ENCODE data around the gene DOCK4. TPM values are rescaled to one million over a fixed set of nuclear protein-coding genes. Genes with fewer than 3 reads are reported as not detected.

The DOCK4 gene
- total RNA-seq, 1 donor from 2014 or later: 0.23 TPM

- intact Hi-C loops (cut with micrococcal nuclease): no loop called here
These were observed 124.4 kb downstream of the DOCK4 start for GRCh38 chr7:112081778-112082177.

- intact Hi-C loops (cut with micrococcal nuclease): no loop called here
These were observed 125.2 kb downstream of the DOCK4 start for GRCh38 chr7:112080978-112081377.

GRCh38 chr7:112080441-112080840 lies 125.8 kb downstream of the DOCK4 start:
- intact Hi-C loops (cut with micrococcal nuclease): no loop called here

GRCh38 chr7:112079673-112080072 lies 126.5 kb downstream of the DOCK4 start:
- intact Hi-C loops (cut with micrococcal nuclease): no loop called here

- intact Hi-C loops (cut with micrococcal nuclease): no loop called here
These were observed 127.1 kb downstream of the DOCK4 start for GRCh38 chr7:112079122-112079521.

GRCh38 chr7:112076324-112076723 lies 129.9 kb downstream of the DOCK4 start:
- intact Hi-C loops (cut with micrococcal nuclease): no loop called here

GRCh38 chr7:112074464-112074863 lies 131.7 kb downstream of the DOCK4 start:
- intact Hi-C loops (cut with micrococcal nuclease): no loop called here

- intact Hi-C loops (cut with micrococcal nuclease): no loop called here
These were observed 132.7 kb downstream of the DOCK4 start for GRCh38 chr7:112073530-112073929.

- intact Hi-C loops (cut with micrococcal nuclease): no loop called here
These were observed 133.5 kb downstream of the DOCK4 start for GRCh38 chr7:112072541-112073245.

GRCh38 chr7:112071856-112072255 lies 134.3 kb downstream of the DOCK4 start:
- intact Hi-C loops (cut with micrococcal nuclease): no loop called here

GRCh38 chr7:112070674-112071256 lies 135.4 kb downstream of the DOCK4 start:
- intact Hi-C loops (cut with micrococcal nuclease): no loop called here

- intact Hi-C loops (cut with micrococcal nuclease): no loop called here
These were observed 136.3 kb downstream of the DOCK4 start for GRCh38 chr7:112069879-112070321.

- intact Hi-C loops (cut with micrococcal nuclease): no loop called here
These were observed 137.2 kb downstream of the DOCK4 start for GRCh38 chr7:112068967-112069366.

GRCh38 chr7:112067632-112068540 lies 138.3 kb downstream of the DOCK4 start:
- intact Hi-C loops (cut with micrococcal nuclease): no loop called here

- intact Hi-C loops (cut with micrococcal nuclease): no loop called here
These were observed 139.0 kb downstream of the DOCK4 start for GRCh38 chr7:112067200-112067599.

- intact Hi-C loops (cut with micrococcal nuclease): no loop called here
These were observed 140.4 kb downstream of the DOCK4 start for GRCh38 chr7:112065758-112066157.

GRCh38 chr7:112064627-112065385 lies 141.4 kb downstream of the DOCK4 start:
- intact Hi-C loops (cut with micrococcal nuclease): no loop called here

- intact Hi-C loops (cut with micrococcal nuclease): no loop called here
These were observed 142.2 kb downstream of the DOCK4 start for GRCh38 chr7:112063974-112064373.

- intact Hi-C loops (cut with micrococcal nuclease): no loop called here
These were observed 145.1 kb downstream of the DOCK4 start for GRCh38 chr7:112061051-112061450.

GRCh38 chr7:112060625-112061024 lies 145.6 kb downstream of the DOCK4 start:
- intact Hi-C loops (cut with micrococcal nuclease): no loop called here

- intact Hi-C loops (cut with micrococcal nuclease): no loop called here
These were observed 146.5 kb downstream of the DOCK4 start for GRCh38 chr7:112059675-112060074.
